ENCODE measurements around the gene KCNC1. TPM values are rescaled to one million over a fixed set of nuclear protein-coding genes. Genes with fewer than 3 reads are reported as not detected.

Gene KCNC1
- total and polyA plus RNA-seq, 9 of the 15 experiments (the other 6 are each of a cell fraction or from before 2014, with no cell fraction given) = 0.05 to 0.08 TPM; not detected in 7

- TF ChIP-seq CHD7 (IDR thresholded peaks at IDR 0.05; ENCODE audit: low read depth, low read length) = no peak
Observed at GRCh38 chr11:17719938-17720795, 14.4 kb upstream of the KCNC1 start (continued).

Measured in K562 (cell line).